HFF-Myc (cell line): ENCODE results near the gene DNAJC4.
A peak's percentile ranks its signal among the peaks of the same experiment; 100 is the strongest.

Experiments
- DNase-seq: peaks from one replicate; pipeline ENCODE4 v3.0.0-alpha.2; 2011; ENCODE audit warnings: low read depth; ENCODE audit errors: extremely low read depth
- H3K4me3 ChIP-seq: replicated peaks from 2 replicates; pipeline ENCODE4 v1.5.1; 2011; ENCODE audit warnings: low read depth, mild to moderate bottlenecking, control low read depth, low read length
- TF ChIP-seq, protein P1 (sequence below): IDR thresholded peaks from 2 replicates; pipeline ENCODE4 v1.5.1; 2012; ENCODE audit warnings: mild to moderate bottlenecking, low read depth, low read length, control low read depth; ENCODE audit errors: missing control alignments

Gene DNAJC4

DNA sequence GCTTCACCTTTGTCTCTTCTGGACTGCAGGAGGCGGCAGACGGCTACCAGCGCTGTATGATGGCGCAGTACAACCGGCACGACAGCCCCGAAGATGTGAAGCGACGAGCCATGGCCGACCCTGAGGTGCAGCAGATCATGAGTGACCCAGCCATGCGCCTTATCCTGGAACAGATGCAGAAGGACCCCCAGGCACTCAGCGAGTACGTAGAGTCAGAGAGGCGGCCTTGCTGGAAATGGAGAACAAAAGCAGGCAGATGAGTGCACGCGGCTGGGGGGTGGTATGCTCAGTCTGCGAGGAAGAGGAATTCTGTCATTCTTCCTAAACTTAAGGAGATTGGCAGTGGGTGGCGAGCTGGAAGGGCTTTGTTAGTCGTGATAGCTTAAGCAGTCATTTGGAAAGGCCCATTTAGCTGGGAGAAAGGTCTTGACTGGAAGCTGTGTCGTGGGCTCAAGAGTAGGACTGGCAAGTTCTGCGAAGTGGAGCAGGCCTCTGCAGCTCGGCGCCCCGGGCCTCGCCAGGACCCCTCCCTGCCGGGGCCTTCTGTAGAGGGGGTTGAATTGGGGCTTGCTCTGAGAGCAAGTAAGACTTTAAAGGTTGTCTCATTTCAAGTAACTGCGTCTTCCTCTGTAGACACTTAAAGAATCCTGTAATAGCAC lies 26.8 kb upstream of the DNAJC4 start:
- DNase-seq: no peak
- TF ChIP-seq, protein P1, sequence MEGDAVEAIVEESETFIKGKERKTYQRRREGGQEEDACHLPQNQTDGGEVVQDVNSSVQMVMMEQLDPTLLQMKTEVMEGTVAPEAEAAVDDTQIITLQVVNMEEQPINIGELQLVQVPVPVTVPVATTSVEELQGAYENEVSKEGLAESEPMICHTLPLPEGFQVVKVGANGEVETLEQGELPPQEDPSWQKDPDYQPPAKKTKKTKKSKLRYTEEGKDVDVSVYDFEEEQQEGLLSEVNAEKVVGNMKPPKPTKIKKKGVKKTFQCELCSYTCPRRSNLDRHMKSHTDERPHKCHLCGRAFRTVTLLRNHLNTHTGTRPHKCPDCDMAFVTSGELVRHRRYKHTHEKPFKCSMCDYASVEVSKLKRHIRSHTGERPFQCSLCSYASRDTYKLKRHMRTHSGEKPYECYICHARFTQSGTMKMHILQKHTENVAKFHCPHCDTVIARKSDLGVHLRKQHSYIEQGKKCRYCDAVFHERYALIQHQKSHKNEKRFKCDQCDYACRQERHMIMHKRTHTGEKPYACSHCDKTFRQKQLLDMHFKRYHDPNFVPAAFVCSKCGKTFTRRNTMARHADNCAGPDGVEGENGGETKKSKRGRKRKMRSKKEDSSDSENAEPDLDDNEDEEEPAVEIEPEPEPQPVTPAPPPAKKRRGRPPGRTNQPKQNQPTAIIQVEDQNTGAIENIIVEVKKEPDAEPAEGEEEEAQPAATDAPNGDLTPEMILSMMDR: no peak
- H3K4me3 ChIP-seq: no peak overlapping the region

DNA sequence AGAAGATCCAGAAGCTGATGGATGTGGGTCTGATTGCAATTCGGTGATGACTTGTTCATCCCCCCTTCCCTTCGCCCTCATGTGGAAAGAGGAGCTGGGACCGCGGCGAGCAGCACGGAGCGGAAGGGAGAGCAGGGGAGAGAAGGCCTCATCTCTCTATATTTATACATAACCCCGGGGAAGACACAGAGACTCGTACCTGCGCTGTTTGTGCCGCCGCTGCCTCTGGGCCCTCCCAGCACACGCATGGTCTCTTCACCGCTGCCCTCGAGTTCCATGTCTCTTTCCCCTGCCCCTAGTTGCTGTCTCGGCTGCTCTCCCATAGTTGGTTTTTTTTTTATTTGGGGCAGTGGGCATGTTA lies 26.3 kb upstream of the DNAJC4 start:
- TF ChIP-seq, protein P1: no peak

DNA sequence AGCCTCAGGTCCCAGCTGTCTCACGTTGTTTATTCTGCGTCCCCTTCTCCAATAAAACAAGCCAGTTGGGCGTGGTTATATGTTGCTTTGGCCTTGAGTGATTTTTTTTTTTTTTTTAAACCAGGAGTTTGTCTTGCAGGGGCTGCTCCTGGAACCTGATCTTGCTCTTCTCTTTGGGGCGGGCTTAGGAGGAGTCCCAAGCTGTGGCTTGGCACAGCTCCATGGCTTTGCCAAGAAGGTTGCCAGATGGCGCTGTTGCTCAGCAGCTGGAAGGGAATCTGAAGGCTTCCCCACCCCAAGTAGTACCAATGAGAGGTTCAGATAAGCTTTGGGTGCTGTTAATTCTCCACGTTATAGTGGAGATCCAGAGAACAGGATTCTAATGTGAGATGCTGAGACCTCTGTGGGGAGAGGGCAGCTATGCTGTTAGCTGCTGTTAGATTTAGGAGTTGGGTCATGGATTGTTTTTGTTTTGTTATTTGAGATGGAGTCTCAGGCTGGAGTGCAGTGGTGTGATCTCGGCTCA lies 25.8 kb upstream of the DNAJC4 start:
- TF ChIP-seq, protein P1: peak; percentile 78
- peak; percentile 96 for DNase-seq
- no peak overlapping the region for H3K4me3 ChIP-seq

More for the DNA sequence above, 26.3 kb upstream of the DNAJC4 start:
- DNase-seq: no peak
- H3K4me3 ChIP-seq: no peak overlapping the region

DNA sequence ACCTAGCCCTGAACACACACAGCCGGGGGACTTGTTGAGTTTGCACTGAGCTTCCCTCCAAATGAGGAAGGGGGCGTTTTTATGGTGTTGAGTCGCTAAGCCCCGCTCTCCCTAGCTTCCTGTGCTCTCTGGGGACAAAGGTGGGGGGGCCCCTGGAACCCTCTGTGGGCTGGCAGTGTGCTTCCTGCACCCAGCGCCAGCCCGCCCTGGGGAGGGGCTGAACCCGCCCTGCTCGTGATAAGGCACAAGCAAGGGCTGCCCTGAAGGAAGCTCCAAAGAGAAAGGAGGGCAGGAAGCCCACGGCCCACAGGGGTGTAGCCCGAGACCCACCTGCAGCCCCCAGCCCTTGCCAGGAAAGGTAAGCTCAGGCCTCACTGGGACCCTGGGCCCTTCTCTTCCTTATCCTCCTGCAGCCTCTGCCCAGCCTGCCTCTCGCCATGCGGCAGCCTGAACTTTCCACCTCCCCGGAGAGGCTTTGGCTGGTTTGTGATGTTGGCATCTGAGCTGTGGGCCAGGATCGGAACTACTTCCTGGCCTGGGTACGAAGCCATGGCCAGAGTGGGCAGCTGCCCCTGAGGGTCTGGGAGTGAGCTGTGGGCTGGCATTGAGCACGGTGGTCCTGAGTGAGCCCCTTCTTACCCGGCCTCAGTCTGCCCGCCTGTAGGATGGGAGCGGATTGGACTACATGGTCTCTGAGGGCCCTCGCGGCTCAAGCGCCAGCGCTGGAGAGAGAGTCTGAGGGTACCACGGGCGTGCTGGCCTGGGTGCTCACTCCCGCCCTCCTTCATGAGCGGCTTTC lies 23.7 kb upstream of the DNAJC4 start, which contains the start of gene FERMT3:
FERMT3 (plus strand) TSS at position 265 of the 799 bp plus-strand sequence. CDS start 644 bp downstream, outside the sequence.
- no peak for DNase-seq
- H3K4me3 ChIP-seq: no peak within 1 kb of the TSS
- TF ChIP-seq, protein P1: no peak

DNA sequence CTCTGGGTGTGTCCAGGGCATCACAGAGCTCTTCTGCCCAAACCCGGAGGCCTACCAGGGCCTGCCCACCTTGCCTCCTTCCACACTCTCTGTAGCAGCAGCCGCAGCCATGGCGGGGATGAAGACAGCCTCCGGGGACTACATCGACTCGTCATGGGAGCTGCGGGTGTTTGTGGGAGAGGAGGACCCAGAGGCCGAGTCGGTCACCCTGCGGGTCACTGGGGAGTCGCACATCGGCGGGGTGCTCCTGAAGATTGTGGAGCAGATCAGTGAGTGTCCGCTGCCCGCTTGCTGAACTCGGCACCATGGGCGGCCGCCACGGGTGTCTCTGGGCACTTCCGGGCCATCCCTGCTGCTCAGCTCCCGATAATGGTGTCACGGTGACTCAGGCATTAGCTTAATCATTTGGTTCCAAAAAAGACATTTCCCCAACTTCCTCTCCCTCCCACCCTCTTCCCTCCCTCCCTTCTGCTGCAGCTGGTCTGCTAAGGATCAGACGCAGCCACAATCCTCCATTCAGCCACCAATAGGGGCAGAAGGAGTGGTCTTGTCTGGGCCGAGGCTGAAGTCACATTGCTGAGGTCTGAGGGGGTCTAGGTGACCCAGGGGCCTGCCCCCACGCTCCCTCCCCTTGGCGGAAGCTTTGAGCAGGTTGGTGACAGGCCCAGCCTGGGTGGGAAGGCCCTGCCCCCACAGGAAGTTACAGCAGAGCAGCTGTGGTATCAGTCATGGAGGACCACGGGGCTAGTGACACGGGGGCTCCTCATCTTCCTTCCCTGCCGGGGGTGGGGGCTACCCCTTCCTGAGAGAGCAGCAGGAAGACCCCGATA lies 22.9 kb upstream of the DNAJC4 start:
- DNase-seq: peak; percentile 55
- TF ChIP-seq, protein P1: no peak
- H3K4me3 ChIP-seq: no peak overlapping the region

DNA sequence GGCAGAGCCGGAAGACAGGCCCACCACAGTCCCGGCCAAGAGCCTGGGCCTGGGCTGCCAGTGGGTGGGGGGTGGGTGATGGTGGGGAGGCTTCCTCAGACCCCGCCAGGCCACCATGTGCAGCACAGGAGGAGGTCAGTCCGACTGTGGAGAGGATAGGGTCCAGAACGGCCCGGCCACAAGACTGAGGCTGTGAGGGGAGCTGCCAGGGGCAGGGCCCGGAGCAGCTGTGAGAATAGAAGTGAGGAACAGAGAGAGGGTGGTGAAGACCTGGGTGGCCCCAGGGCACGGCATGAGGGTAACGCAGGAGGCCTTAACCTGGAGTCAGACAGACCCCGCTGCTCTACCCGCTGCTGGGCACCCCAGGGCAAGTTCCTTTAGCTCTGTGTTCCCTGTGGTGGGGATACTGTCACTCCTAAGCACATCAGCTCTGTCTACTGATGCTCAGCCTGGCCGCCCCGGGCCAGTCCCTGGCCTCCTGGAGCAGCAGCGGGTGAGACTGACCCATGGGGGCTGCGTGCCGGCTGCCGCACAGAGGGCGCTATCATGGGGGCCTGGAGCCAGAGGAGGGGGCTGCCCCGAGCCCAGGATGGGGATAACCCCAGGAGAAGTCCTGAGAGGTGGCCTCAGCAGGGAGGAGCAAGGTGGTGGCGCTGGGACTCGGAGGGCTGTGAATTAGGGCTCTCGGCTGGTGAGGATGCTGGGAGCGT lies 22.1 kb upstream of the DNAJC4 start:
- no peak overlapping the region for H3K4me3 ChIP-seq
- no peak for DNase-seq
- TF ChIP-seq, protein P1: no peak
